Neural progenitor cell (in vitro differentiated cells): ENCODE results near the gene B3GNT9. TPM values are rescaled to one million over a fixed set of nuclear protein-coding genes. Genes with fewer than 3 reads are reported as not detected.

ENCODE experiments used
- DNase-seq: peaks from one replicate; pipeline ENCODE4 v3.0.0-alpha.2; 2016; ENCODE audit warnings: low spot score
- H2AFZ ChIP-seq: fragments of 200-600 bp; sonication (generic); replicated peaks from 2 replicates; pipeline ENCODE4 v1.6.1; 2016; ENCODE audit warnings: antibody characterized with exemption
- H3F3A ChIP-seq: fragments of 200-600 bp; sonication (generic); 2 replicates; pipeline ENCODE4 v1.6.1; 2016; ENCODE audit warnings: antibody characterized with exemption, low read depth
- H3K27ac ChIP-seq: fragments of 200-600 bp; sonication (generic); 2 replicates; pipeline ENCODE4 v1.5.1; 2016; ENCODE audit warnings: mild to moderate bottlenecking
- H3K27me3 ChIP-seq: fragments of 200-600 bp; sonication (generic); 2 replicates; pipeline ENCODE4 v1.6.1; 2016; ENCODE audit warnings: mild to moderate bottlenecking, moderate library complexity
- H3K36me3 ChIP-seq: fragments of 200-600 bp; sonication (generic); 2 replicates; pipeline ENCODE4 v1.5.1; 2016
- H3K4me1 ChIP-seq: fragments of 200-600 bp; sonication (generic); 2 replicates; pipeline ENCODE4 v1.6.1; 2016; ENCODE audit warnings: mixed run types
- H3K4me2 ChIP-seq: fragments of 200-600 bp; sonication (generic); 2 replicates; pipeline ENCODE4 v1.6.1; 2016
- H3K4me3 ChIP-seq: fragments of 200-600 bp; sonication (generic); 2 replicates; pipeline ENCODE4 v1.5.1; 2016
- H3K79me2 ChIP-seq: fragments of 200-600 bp; sonication (generic); 2 replicates; pipeline ENCODE4 v1.6.1; 2016; ENCODE audit warnings: low read depth
- H3K9ac ChIP-seq: fragments of 200-600 bp; sonication (generic); 2 replicates; pipeline ENCODE4 v1.6.1; 2016
- H3K9me3 ChIP-seq: fragments of 200-600 bp; sonication (generic); 2 replicates; pipeline ENCODE4 v1.5.1; 2016; ENCODE audit warnings: low read depth
- H4K20me1 ChIP-seq: fragments of 200-600 bp; sonication (generic); 2 replicates; pipeline ENCODE4 v1.6.1; 2016; ENCODE audit warnings: low read depth
- H3K27ac Mint-ChIP-seq: 3 replicates; pipeline ENCODE4 v1.8.0; 2021; ENCODE audit warnings: mixed read lengths
- H3K27me3 Mint-ChIP-seq: 2 replicates; pipeline ENCODE4 v1.8.0; 2022; ENCODE audit warnings: low read depth, mild to moderate bottlenecking, inconsistent platforms, moderate library complexity, mixed read lengths; ENCODE audit not compliant: insufficient read depth
- H3K36me3 Mint-ChIP-seq: 3 replicates; pipeline ENCODE4 v1.8.0; 2021; ENCODE audit warnings: mixed read lengths
- H3K4me1 Mint-ChIP-seq: 3 replicates; pipeline ENCODE4 v1.8.0; 2021; ENCODE audit warnings: mixed read lengths
- H3K4me3 Mint-ChIP-seq: 3 replicates; pipeline ENCODE4 v1.8.0; 2021; ENCODE audit warnings: mild to moderate bottlenecking, moderate library complexity, mixed read lengths
- H3K9me3 Mint-ChIP-seq: 3 replicates; pipeline ENCODE4 v1.8.0; 2020; ENCODE audit warnings: mixed read lengths
- CTCF ChIP-seq: fragments of 200-600 bp; sonication (generic); IDR thresholded peaks from 2 replicates; pipeline ENCODE4 v1.5.1; 2017; ENCODE audit warnings: antibody characterized with exemption, mild to moderate bottlenecking
- EZH2 ChIP-seq: fragments of 200-600 bp; sonication (generic); IDR thresholded peaks from 2 replicates; pipeline ENCODE4 v1.6.1; 2017; ENCODE audit warnings: antibody characterized with exemption, mild to moderate bottlenecking, moderate library complexity
- EZH2phosphoT487 ChIP-seq: fragments of 200-600 bp; sonication (generic); IDR thresholded peaks from 2 replicates; pipeline ENCODE4 v1.6.1; 2017; ENCODE audit warnings: antibody characterized with exemption
- total RNA-seq: library from RNA; depleted of rRNA; stranded (reverse); fragments of >200 nt; gene quantifications from 2 replicates; pipeline ENCODE4 v1.2.3, GENCODE V29; 2015; ENCODE audit warnings: low replicate concordance

Gene B3GNT9
- 2.6 and 5.9 TPM in 2 replicates for total RNA-seq

GRCh38 chr16:67150833-67151396, at the start of gene B3GNT9:
Gene B3GNT9, minus strand, starts transcription at chr16:67150998. Its CDS starts 513 bp downstream, at chr16:67150485.
- peak; percentile 86 for DNase-seq
- no peaks in the 10 kb centered on the region for H3K9me3 ChIP-seq
- no peaks in the 10 kb centered on the region for H3K79me2 ChIP-seq
- Mint-ChIP-seq H3K27ac (no peak within 1 kb of the TSS), H3K4me3 (peak within 1 kb of the TSS; percentile 81), H3K9me3 (peaks cover 2% of the 10 kb centered on the region), H3K36me3 (peaks cover 7% of the 10 kb centered on the region), H3K27me3 (peaks cover 49% of the 10 kb centered on the region), H3K4me1 (peaks cover 8% of the 10 kb centered on the region)
- peak within 1 kb of the TSS; percentile 86 for H2AFZ ChIP-seq
- TF ChIP-seq CTCF = no peak
- TF ChIP-seq EZH2phosphoT487 = peak; percentile 13
- TF ChIP-seq EZH2 = peak; percentile 49
- H3K4me3 ChIP-seq = peak within 1 kb of the TSS; percentile 52
- H3K9ac ChIP-seq = no peak within 1 kb of the TSS
- H3K27me3 ChIP-seq = peaks cover 68% of the 10 kb centered on the region
- peaks cover 16% of the 10 kb centered on the region for H4K20me1 ChIP-seq
- H3K4me2 ChIP-seq = peak within 1 kb of the TSS; percentile 75
- peaks cover 33% of the 10 kb centered on the region for H3F3A ChIP-seq
- peaks cover 6% of the 10 kb centered on the region for H3K4me1 ChIP-seq
- H3K36me3 ChIP-seq = no peaks in the 10 kb centered on the region
- no peak within 1 kb of the TSS for H3K27ac ChIP-seq

- Histone ChIP-seq H4K20me1 (peaks cover 32% of the 10 kb centered on the region), H3K36me3 (no peaks in the 10 kb centered on the region), H3F3A (peaks cover 24% of the 10 kb centered on the region), H3K9me3 (no peaks in the 10 kb centered on the region), H3K79me2 (no peaks in the 10 kb centered on the region), H3K4me3 (no peak overlapping the region), H3K9ac (no peak overlapping the region), H3K4me1 (peaks cover 7% of the 10 kb centered on the region), H3K27me3 (no peaks in the 10 kb centered on the region), H2AFZ (no peak overlapping the region), H3K4me2 (no peak overlapping the region), H3K27ac (no peak overlapping the region)
- Mint-ChIP-seq H3K27me3 (peaks cover 8% of the 10 kb centered on the region), H3K4me1 (no peaks in the 10 kb centered on the region), H3K4me3 (no peak overlapping the region), H3K27ac (no peak overlapping the region), H3K36me3 (peaks cover 15% of the 10 kb centered on the region), H3K9me3 (no peaks in the 10 kb centered on the region)
- TF ChIP-seq EZH2phosphoT487 = no peak
- no peak for TF ChIP-seq CTCF
- TF ChIP-seq EZH2 = no peak
- DNase-seq = no peak
These were observed 49.7 kb upstream of the B3GNT9 start for GRCh38 chr16:67200491-67200890.

- H3K9me3 ChIP-seq = no peaks in the 10 kb centered on the region
- peaks cover 34% of the 10 kb centered on the region for H4K20me1 ChIP-seq
- H3K27me3 ChIP-seq = no peaks in the 10 kb centered on the region
- H3K36me3 ChIP-seq = no peaks in the 10 kb centered on the region
- H3K27me3 Mint-ChIP-seq = peaks cover 8% of the 10 kb centered on the region
- H3K9ac ChIP-seq = no peak overlapping the region
- H3K4me1 Mint-ChIP-seq = no peaks in the 10 kb centered on the region
- H3K4me1 ChIP-seq = peaks cover 7% of the 10 kb centered on the region
- H3F3A ChIP-seq = peaks cover 24% of the 10 kb centered on the region
- H3K4me2 ChIP-seq = peak overlapping the region; percentile 66
- peak; percentile 61 for DNase-seq
- H3K27ac Mint-ChIP-seq = no peak overlapping the region
- no peaks in the 10 kb centered on the region for H3K9me3 Mint-ChIP-seq
- peaks cover 16% of the 10 kb centered on the region for H3K36me3 Mint-ChIP-seq
- no peak overlapping the region for H3K27ac ChIP-seq
- peak overlapping the region; percentile 21 for H3K4me3 ChIP-seq
- no peak overlapping the region for H3K4me3 Mint-ChIP-seq
- no peak overlapping the region for H2AFZ ChIP-seq
- no peaks in the 10 kb centered on the region for H3K79me2 ChIP-seq
- no peak for TF ChIP-seq EZH2
- TF ChIP-seq CTCF = peak; percentile 34
- no peak for TF ChIP-seq EZH2phosphoT487
These were observed 49.0 kb upstream of the B3GNT9 start for GRCh38 chr16:67199808-67200198.
